Uterus (tissue), 4 donors: ENCODE measurements around the gene DEAF1. TPM values are rescaled to one million over a fixed set of nuclear protein-coding genes. Genes with fewer than 3 reads are reported as not detected.

Experiments used
- DNase-seq, 2 donors: peaks; one replicate each; pipeline ENCODE4 v3.0.0-alpha.2; 2019 to 2020
- H3K27ac ChIP-seq, 2 donors: fragments of 200-600 bp; sonication (generic); 1 replicate in 1 of 2; 2 replicates in 1 of 2; pipeline ENCODE4 v1.5.1; 2016 to 2018
- H3K27me3 ChIP-seq, 2 donors: fragments of 200-600 bp; sonication (generic); one replicate each; pipeline ENCODE4 v1.5.1; 2018 to 2019; ENCODE audit warnings: control low read depth in 1 of 2
- H3K36me3 ChIP-seq, 2 donors: fragments of 200-600 bp; sonication (generic); one replicate each; pipeline ENCODE4 v1.5.1; 2019; ENCODE audit warnings: control low read depth in 1 of 2
- H3K4me1 ChIP-seq, 2 donors: fragments of 200-600 bp; sonication (generic); one replicate each; pipeline ENCODE4 v1.5.1; 2018 to 2019; ENCODE audit warnings: control low read depth in 1 of 2
- H3K4me3 ChIP-seq, 2 donors: fragments of 200-600 bp; sonication (generic); 1 replicate in 1 of 2; 2 replicates in 1 of 2; pipeline ENCODE4 v1.5.1; 2018 to 2019; ENCODE audit warnings: mild to moderate bottlenecking in 1 of 2
- H3K9me3 ChIP-seq, 2 donors: fragments of 200-600 bp; sonication (generic); one replicate each; pipeline ENCODE4 v1.5.1; 2019; ENCODE audit warnings: control low read depth in 1 of 2
- CTCF ChIP-seq, 4 experiments: fragments of 200-600 bp in 2 of 4; fragments of 450-650 bp in 2 of 4; sonication (generic) in 2 of 4; IDR thresholded peaks; one replicate each; pipeline ENCODE4 v1.5.1; 2016 to 2019; ENCODE audit warnings: antibody characterized with exemption in 4 of 4, mild to moderate bottlenecking in 2 of 4, moderate library complexity in 1 of 4
- POLR2A ChIP-seq, 2 donors: fragments of 450-650 bp; IDR thresholded peaks; one replicate each; pipeline ENCODE4 v1.6.1; 2016; ENCODE audit warnings: antibody characterized with exemption in 2 of 2, mild to moderate bottlenecking in 1 of 2, moderate library complexity in 1 of 2
- intact Hi-C: fragments of 100-400 bp; cut with DNase I; formaldehyde crosslinking; loops from one replicate; pipeline ENCODE4 v1.15.1; 2023; ENCODE audit warnings: low total_unique reads
- total RNA-seq, 4 donors: library from RNA; depleted of rRNA in 3 of 4; stranded (reverse); fragments of >200 nt in 3 of 4; gene quantifications; one replicate each; pipeline versions ENCODE4 v1.1.0 to v1.2.4, GENCODE V29; 2014 to 2023
- donor health status: DM: yes; HTN: yes; CAD: no.

Gene DEAF1
- total RNA-seq, 4 donors from 2014 or later, result 7.9 to 45.6 (median 20.4) TPM

DNA sequence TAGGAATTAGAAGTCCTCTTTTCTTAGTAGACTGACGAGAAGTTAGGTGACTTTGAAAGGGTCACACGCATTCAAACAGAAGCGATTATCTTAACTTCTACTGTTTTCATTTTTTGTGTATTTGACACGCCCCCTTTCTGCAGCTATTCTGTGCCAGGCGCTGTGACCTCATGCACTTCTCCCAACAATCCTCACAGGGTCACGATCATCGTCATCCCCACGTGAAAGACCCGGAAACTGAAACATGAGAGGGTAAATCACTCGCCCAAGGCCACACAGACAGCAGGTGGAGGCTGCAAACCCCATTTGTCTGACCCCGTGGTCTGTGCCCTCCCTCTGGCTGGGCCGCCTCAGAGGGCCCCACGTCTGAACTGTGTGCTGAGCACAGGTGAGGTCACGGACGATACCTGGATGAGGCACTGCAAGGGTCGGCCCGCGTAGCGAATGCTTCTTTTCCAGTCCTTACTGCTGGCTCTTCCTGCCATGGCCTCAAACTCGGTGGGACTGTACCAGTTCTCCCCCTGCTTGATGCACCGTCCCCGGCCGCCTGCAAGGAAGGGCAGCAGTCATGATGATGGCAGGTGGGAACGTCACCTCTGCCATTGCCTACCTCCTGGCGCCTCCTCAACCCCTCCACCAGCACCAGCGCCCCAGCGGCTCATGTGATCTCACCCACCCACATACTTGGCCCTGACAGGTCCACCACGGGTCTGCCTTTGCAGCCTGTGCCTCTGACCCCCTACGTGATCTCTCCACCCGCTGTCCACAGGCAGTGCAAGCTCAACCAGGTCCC lies 8.4 kb downstream of the DEAF1 start:
- H3K4me3 ChIP-seq, result no peak overlapping the region
- TF ChIP-seq CTCF (IDR thresholded peaks at IDR 0.05) (no peak), POLR2A (IDR thresholded peaks at IDR 0.05) (no peak)
- no peak for DNase-seq
- intact Hi-C loops, result no loop called here
- H3K36me3 ChIP-seq, result no peaks in the 10 kb centered on the region
- H3K4me1 ChIP-seq, result no peaks in the 10 kb centered on the region
- H3K27me3 ChIP-seq, result no peaks in the 10 kb centered on the region
- H3K9me3 ChIP-seq, result no peaks in the 10 kb centered on the region
- H3K27ac ChIP-seq, result no peak overlapping the region

DNA sequence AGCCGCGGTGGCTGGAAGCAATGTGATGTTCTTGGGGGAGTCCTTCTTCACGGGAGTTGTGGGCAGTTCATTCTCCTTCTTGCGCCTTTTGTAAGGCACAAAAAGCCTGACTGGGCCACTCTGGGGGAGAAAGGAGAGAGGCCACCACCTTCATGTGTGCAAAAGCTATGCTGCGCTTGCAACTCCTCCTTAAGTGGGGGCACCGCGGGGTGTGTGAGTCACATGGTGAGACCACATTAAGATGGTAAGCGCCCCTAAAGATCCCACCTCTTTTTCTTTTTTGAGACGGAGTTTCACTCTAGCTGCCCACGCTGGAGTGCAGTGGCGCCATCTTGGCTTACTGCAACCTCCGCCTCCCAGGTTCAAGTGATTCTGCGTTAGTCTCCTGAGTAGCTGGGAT lies 14.1 kb downstream of the DEAF1 start:
- no peaks in the 10 kb centered on the region for H3K4me1 ChIP-seq
- no peaks in the 10 kb centered on the region for H3K9me3 ChIP-seq
- TF ChIP-seq CTCF (IDR thresholded peaks at IDR 0.05) (no peak), POLR2A (IDR thresholded peaks at IDR 0.05) (no peak)
- intact Hi-C loops, result no loop called here
- no peaks in the 10 kb centered on the region for H3K27me3 ChIP-seq
- H3K27ac ChIP-seq, result no peak overlapping the region
- no peak for DNase-seq
- H3K4me3 ChIP-seq, result no peak overlapping the region
- no peaks in the 10 kb centered on the region for H3K36me3 ChIP-seq

- no peaks in the 10 kb centered on the region for H3K36me3 ChIP-seq
- no peaks in the 10 kb centered on the region for H3K9me3 ChIP-seq
- H3K27me3 ChIP-seq, result no peaks in the 10 kb centered on the region
- H3K4me3 ChIP-seq, result no peak overlapping the region
- no peak for TF ChIP-seq CTCF (IDR thresholded peaks at IDR 0.05)
- TF ChIP-seq POLR2A (IDR thresholded peaks at IDR 0.05), result no peak
- DNase-seq, result no peak
- intact Hi-C loops, result no loop called here
- H3K27ac ChIP-seq, result no peak overlapping the region
- no peaks in the 10 kb centered on the region for H3K4me1 ChIP-seq
Measured at GRCh38 chr11:680476-680875, 14.5 kb downstream of the DEAF1 start.

DNA sequence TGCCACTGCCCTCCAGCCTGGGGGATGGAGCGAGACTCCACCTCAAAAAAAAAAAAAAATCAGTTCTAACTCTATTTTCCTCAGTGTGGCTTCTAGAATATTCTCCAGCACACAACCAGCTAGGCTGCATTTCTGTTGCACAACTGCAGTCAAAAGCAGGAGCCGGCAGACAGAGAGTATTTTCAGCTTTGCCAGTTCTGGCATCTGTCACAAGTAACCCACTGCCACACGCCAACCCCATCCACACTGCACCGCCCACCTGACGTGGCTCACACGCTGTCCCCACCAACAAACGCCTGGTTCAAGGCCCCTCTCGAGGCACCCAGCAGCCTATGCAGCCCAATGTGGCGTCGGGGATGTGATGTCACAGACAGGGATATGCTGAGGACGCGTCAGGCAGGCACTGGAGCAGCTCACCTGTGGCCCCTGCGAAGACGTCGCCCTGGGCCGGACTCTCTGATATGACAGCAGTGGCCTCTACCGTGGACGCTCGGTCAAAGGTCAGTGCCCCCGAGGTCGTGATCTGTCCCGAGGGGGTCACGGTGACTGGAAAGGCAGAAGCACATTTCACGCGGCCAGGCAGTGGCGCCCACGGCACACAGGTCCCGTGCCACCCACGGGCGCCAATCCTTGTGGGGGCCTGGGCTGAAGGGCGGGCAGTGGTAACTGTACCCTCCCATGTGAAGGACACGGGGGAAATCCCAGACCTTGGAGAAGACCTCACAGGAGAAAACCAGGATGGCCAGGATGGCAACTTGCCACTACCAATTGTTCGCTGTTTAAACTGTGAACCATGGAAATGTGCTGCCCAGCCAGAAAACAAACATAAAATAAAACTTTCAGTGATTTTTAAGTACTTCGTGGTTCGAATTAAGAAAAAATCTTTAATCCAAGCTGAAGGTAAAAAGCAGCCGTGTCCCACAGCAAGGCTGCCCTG lies 15.5 kb downstream of the DEAF1 start:
- H3K27me3 ChIP-seq, result no peaks in the 10 kb centered on the region
- no peak overlapping the region for H3K4me3 ChIP-seq
- H3K4me1 ChIP-seq, result no peaks in the 10 kb centered on the region
- no peak for TF ChIP-seq CTCF (IDR thresholded peaks at IDR 0.05)
- TF ChIP-seq POLR2A (IDR thresholded peaks at IDR 0.05), result no peak
- no peaks in the 10 kb centered on the region for H3K9me3 ChIP-seq
- intact Hi-C loops, result no loop called here
- no peaks in the 10 kb centered on the region for H3K36me3 ChIP-seq
- no peak overlapping the region for H3K27ac ChIP-seq
- no peak for DNase-seq

GRCh38 chr11:678297-678696 lies 16.7 kb downstream of the DEAF1 start:
- H3K9me3 ChIP-seq, result no peaks in the 10 kb centered on the region
- no peak overlapping the region for H3K4me3 ChIP-seq
- intact Hi-C loops, result no loop called here
- no peaks in the 10 kb centered on the region for H3K36me3 ChIP-seq
- TF ChIP-seq CTCF (IDR thresholded peaks at IDR 0.05) (no peak), POLR2A (IDR thresholded peaks at IDR 0.05) (no peak)
- no peak for DNase-seq
- H3K4me1 ChIP-seq, result no peaks in the 10 kb centered on the region
- no peak overlapping the region for H3K27ac ChIP-seq
- H3K27me3 ChIP-seq, result no peaks in the 10 kb centered on the region
